AG09309 (cell line): ENCODE data around the gene AAK1.

ENCODE experiments used
- DNase-seq: peaks from one replicate; pipeline ENCODE4 v3.0.0-alpha.2; 2010; ENCODE audit warnings: low read depth
- H3K4me3 ChIP-seq: 2 replicates; pipeline ENCODE4 v1.5.1; 2011; ENCODE audit warnings: mild to moderate bottlenecking, low read depth, low read length, moderate library complexity; ENCODE audit not compliant: control insufficient read depth
- TF ChIP-seq, protein P1 (sequence below): IDR thresholded peaks from 2 replicates; pipeline ENCODE4 v1.5.1; 2011; ENCODE audit warnings: mild to moderate bottlenecking, low read depth, low read length, inconsistent platforms; ENCODE audit not compliant: insufficient read depth, control insufficient read depth; ENCODE audit errors: missing control alignments

The AAK1 gene

DNA sequence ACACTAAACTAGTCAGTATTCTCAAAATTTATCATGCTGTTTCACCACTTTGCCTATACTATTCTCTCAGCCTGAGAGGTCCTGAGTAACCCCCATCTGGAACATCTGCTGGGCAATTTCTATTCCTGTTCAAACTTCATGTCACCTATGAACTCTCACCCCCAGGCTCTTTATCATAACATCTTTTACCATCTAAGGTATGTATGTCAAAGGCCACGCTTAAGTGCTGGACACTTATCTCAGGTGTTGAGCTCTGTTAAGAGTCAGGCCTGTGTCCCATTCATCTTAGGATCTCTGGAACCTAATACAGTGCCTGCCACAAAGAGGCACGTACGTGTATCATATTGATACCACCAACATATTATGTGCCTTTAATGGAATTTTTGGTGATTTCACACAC lies 4.9 kb downstream of the AAK1 start:
- DNase-seq = no peak
- H3K4me3 ChIP-seq = no peak overlapping the region
- TF ChIP-seq, protein P1, sequence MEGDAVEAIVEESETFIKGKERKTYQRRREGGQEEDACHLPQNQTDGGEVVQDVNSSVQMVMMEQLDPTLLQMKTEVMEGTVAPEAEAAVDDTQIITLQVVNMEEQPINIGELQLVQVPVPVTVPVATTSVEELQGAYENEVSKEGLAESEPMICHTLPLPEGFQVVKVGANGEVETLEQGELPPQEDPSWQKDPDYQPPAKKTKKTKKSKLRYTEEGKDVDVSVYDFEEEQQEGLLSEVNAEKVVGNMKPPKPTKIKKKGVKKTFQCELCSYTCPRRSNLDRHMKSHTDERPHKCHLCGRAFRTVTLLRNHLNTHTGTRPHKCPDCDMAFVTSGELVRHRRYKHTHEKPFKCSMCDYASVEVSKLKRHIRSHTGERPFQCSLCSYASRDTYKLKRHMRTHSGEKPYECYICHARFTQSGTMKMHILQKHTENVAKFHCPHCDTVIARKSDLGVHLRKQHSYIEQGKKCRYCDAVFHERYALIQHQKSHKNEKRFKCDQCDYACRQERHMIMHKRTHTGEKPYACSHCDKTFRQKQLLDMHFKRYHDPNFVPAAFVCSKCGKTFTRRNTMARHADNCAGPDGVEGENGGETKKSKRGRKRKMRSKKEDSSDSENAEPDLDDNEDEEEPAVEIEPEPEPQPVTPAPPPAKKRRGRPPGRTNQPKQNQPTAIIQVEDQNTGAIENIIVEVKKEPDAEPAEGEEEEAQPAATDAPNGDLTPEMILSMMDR = no peak

DNA sequence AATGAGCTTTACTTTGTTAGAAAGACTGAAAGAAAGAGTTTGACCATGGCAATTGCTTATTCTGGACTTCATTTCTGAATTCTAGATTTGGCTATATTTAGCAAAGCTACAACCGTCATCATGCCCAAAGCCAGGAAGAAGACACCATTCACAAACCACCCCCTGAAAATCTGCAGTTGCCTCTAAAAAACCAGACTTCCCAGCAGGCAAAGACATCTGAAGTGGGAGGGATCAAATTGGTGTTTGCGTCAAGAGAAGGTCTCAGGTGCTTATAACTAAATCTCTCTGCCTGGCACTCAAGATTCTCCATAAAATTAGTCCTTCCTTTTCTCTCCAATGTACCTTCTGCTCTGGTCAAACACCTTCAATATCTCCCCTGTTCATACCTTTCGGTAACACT lies 5.6 kb downstream of the AAK1 start:
- no peak for DNase-seq
- H3K4me3 ChIP-seq = no peak overlapping the region
- TF ChIP-seq, protein P1 = no peak

DNA sequence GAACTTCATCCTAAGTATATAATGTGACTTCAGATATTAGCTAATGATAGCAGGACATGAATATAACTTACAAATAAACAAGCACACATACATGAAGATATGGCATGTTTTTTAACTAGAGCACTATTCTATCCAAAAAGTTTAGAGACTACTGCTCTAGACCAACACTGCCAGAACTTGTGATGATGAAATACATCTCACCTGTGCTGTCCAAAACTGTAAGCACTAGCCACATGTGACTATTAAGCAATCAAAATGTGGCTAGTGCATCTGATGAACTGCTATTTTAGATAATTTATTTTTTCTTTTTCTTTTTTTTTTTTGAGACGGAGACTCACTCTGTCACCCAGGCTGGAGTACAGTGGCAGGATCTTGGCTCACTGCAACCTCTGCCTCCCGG lies 7.1 kb downstream of the AAK1 start:
- no peak for DNase-seq
- no peak overlapping the region for H3K4me3 ChIP-seq
- TF ChIP-seq, protein P1 = no peak

DNA sequence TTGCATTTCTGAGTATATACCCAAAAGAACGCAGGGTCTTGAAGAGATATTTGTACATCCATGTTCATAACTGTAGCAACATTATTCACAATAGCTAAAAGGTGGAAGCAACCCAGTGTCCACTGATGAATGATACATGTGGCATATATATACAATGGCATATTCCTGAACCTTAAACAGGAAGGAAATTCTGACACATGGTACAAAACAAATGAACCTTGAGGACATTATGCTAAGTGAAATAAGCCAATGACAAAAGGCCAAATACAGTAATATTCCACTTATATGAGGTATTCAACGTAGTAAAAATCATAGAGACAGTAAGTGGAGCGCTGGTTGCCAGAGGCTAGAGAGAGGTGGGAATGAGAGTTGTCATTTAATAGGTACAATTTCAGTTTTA lies 8.1 kb downstream of the AAK1 start:
- no peak overlapping the region for H3K4me3 ChIP-seq
- TF ChIP-seq, protein P1 = no peak
- no peak for DNase-seq

DNA sequence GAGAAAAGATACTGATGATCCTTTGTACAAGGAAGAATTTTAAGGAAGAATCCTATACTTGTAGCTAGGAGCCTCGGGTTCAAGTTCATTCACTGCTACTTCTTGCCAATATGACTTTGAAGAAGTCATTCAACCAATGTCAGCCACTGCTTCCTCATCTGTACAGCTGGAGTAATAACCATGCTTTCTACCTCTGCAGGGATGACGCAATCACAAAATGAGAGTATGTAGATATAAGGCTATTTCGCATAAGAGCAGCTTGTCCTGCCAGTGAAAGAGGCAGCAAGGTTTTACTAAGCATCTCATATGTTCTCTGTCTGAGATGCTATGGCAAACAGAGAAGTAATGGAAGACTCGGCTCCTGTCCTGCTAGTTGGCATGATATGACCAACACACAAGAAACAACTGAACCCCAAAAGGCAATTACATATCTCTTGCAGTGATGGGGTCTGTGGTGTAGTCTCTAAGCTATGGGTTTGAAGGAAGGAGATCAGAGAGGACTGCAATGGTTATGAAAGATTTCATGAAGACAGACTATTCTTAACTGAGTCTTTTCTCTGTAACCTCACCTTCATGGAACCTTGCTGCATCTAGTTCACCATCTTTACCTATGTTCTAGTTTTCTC lies 9.2 kb downstream of the AAK1 start:
- no peak overlapping the region for H3K4me3 ChIP-seq
- TF ChIP-seq, protein P1 = no peak
- DNase-seq = no peak

DNA sequence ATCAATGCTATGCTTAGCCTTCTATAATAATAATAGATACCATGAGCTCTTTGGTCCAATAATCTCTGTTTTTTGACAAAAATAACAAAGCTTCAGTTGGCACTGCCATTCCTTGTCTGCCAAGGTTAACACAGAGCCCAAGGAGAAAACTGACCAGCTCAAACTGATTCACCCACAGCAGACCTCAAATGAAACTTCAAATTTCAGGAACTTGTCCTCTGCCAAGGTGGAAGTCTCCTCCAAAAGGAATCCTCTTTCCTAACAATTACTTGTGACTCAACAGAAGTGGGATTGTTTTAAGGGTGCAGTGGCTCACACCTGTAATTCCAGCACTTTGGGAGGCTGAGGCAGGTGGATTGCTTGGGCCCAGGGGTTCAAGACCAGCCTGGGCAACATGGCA lies 12.1 kb downstream of the AAK1 start:
- no peak for DNase-seq
- TF ChIP-seq, protein P1 = no peak
- H3K4me3 ChIP-seq = no peak overlapping the region
